Measurements from ENCODE around the gene RER1.

DNA sequence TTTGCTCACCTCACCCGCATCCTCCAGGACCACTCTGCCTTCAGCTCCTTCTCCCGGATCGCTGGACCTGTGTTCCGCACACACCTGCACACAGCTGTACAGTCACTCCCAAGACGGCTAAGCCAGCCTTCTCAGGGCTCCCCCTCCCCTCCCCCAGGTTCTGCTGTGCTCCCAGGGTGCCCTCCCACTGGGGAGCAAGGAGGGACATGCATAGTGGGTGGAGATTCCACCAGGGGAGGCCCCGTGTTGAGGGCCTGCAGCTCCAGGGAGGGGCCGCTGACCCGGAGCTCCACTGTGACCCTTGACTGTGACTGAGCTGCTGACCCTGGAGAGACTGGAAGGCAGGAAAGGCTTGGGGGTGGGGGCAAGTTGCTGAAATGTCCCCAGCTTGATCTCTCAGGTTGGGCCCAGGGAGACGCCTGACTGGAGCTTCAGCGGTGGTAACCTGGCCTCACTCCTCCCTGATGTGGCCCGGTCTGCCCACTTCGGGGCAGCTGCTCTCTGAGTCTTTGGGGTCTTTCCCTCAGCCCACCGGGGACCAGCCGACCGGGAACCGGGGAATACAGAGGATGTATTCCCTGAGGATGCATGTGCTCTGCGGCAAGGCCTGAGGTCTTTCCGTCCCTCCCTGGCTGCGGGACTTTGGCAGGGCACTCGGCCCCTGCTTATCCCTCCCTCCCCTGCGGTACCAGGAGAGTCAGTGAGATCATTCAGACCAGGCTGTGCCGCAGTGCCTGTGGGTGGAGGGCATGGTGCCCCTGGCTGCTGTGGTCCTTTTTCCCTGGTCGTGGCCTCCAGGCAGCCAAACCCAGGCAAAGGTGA, 55.8 kb downstream of the RER1 start:
- TF ChIP-seq, protein P1, sequence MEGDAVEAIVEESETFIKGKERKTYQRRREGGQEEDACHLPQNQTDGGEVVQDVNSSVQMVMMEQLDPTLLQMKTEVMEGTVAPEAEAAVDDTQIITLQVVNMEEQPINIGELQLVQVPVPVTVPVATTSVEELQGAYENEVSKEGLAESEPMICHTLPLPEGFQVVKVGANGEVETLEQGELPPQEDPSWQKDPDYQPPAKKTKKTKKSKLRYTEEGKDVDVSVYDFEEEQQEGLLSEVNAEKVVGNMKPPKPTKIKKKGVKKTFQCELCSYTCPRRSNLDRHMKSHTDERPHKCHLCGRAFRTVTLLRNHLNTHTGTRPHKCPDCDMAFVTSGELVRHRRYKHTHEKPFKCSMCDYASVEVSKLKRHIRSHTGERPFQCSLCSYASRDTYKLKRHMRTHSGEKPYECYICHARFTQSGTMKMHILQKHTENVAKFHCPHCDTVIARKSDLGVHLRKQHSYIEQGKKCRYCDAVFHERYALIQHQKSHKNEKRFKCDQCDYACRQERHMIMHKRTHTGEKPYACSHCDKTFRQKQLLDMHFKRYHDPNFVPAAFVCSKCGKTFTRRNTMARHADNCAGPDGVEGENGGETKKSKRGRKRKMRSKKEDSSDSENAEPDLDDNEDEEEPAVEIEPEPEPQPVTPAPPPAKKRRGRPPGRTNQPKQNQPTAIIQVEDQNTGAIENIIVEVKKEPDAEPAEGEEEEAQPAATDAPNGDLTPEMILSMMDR (IDR thresholded peaks at IDR 0.05): no peak
- TF ChIP-seq POLR2A (IDR thresholded peaks at IDR 0.05): no peak
